ENCODE measurements around the gene ZSCAN30.

DNA sequence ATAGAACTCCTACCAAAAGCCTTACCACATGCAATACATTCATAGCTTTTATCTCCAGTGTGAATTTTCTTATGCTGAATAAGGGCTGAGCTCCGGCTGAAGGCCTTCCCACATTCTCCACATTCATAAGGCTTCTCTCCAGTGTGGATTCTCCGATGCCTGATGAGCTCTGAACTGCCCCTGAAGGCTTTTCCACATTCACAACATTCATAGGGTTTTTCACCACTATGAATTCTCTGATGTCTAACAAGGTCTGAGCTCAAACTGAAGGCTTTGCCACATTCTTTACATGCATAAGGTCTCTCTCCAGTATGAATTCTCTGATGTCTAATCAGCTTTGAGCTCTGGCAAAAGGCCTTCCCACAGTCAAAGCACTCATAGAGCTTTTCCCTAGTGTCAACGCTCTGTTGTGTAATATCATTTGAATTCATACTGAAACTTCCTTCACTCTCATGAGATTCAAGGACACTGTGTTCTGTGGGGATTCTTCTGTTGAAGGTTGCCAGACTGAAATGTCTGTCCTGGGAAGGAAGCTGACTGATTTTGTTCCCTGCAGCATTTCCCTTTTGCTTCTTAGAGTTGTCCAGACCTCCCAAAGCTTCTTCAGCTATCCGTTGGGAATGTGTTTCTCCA lies 36.3 kb downstream of the ZSCAN30 start:
- TF ChIP-seq, protein P1, sequence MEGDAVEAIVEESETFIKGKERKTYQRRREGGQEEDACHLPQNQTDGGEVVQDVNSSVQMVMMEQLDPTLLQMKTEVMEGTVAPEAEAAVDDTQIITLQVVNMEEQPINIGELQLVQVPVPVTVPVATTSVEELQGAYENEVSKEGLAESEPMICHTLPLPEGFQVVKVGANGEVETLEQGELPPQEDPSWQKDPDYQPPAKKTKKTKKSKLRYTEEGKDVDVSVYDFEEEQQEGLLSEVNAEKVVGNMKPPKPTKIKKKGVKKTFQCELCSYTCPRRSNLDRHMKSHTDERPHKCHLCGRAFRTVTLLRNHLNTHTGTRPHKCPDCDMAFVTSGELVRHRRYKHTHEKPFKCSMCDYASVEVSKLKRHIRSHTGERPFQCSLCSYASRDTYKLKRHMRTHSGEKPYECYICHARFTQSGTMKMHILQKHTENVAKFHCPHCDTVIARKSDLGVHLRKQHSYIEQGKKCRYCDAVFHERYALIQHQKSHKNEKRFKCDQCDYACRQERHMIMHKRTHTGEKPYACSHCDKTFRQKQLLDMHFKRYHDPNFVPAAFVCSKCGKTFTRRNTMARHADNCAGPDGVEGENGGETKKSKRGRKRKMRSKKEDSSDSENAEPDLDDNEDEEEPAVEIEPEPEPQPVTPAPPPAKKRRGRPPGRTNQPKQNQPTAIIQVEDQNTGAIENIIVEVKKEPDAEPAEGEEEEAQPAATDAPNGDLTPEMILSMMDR (IDR thresholded peaks at IDR 0.05), result no peak
- TF ChIP-seq POLR2A (IDR thresholded peaks at IDR 0.05), result no peak
